ENCODE measurements around the gene ADAMTSL3.

The ADAMTSL3 gene

DNA sequence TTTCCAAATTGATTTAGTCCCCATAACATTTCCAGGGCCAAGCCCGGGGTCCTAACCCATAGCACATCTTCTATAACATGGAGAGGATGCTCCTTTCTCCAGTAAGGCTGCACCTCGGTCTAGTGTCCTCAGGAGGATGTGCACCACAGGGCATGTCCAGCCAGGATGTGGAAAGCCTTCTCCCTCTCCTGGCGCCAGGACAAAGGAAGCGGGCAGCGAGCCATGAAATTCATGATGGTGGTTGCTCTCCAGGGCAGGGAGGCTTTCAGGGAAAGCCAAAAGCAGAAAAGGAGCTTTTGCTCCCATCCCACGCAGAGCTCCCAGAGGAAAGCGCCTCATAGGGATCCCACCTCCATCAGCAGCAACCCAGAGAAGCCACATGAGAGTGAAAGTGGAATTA lies 220.0 kb downstream of the ADAMTSL3 start:
- DNase-seq (ENCODE audit: low spot score) = no peak

DNA sequence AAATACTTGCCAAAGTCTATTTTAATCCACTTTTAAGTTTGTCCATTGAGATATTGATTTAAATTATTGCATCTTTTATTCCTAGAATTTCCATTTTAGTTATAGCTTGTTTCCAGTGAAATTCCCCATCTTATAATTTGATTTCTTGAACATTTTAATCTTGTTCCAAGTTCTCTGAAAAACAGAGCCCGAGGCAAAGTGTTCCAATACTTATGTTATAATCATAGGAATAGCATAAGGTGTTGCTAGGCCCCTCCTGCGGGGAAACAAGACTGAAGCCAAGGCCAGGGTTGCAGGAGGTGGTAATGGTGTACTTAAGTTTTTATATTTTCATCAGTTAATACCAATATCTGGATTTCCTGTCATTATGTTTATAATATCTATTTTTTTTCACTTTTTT lies 226.6 kb downstream of the ADAMTSL3 start:
- DNase-seq (ENCODE audit: low spot score) = no peak

DNA sequence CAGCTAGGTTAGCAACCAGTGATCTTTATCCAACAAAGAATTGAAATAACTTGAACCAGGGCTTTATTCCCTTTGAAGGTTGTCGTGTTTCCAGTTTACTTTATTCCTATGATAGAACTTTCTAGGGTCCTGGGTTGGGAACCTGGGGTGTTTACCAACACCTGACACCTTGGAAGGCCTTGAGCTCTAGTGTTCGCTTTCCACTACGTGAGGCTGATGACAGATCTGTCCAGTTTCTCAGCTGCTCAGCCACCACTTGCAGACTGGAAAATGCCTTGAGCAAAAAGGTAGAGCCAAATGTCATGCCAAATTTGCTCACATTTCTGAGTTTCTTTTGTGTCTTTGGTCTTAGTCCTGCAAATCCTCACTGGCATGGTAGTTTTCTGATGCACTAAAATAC lies 227.2 kb downstream of the ADAMTSL3 start:
- no peak for DNase-seq (ENCODE audit: low spot score)

DNA sequence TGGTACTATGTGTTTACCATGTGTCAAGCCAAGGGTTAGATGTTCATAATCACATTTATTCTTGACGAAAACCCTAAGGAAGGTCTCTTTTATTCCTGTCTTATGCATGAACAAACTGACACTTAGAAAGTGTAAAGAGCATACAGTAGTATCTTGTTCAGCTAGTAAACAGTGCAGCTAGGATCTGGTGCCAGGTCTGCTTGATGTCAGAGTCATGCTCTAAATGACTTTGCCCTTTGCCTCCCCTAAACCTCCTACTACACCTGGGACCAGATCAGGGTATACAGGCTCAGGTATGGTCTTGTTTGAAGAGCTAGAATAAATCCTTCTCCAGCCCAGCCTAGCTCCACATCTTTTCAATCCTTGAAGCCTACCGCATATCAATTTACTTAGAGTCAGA lies 232.4 kb downstream of the ADAMTSL3 start:
- DNase-seq (ENCODE audit: low spot score) = no peak

DNA sequence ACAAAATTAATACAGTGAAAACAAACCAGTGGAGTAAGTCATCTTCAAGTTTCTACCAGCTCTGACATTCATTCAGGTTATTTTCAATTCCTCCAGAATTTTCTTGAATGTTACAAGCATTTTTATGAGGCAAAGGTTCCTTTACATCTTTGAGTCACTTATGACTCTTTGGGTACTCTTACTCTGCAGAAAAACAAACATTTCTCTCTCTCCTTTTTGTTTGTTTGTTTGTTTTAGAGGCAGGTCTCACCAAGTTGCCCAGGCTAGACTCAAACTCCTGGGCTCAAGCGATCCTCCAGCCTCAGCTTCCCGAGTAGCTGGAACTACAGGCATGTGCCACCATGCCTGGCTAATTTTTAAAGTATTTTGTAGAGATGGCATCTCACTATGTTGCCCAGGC lies 233.5 kb downstream of the ADAMTSL3 start:
- no peak for DNase-seq (ENCODE audit: low spot score)

DNA sequence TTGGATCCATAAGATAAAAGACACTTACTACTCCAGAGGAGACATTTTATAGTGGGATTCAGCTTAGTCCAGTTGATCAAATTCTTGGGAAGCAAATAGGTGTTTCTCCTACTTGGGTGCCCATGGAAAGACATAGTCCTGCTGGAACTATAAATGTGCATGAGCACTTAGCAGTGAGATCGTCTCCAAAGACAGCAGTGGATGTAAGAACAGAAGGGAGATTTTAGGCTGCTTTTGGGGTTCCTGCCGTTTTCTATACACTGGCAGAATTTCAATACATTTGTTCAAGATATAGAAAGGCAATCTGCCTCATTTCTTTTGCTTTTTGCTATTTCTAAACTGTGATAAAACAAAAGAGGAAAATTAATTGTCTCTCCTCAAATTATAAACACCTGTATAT lies 234.0 kb downstream of the ADAMTSL3 start:
- no peak for DNase-seq (ENCODE audit: low spot score)

DNA sequence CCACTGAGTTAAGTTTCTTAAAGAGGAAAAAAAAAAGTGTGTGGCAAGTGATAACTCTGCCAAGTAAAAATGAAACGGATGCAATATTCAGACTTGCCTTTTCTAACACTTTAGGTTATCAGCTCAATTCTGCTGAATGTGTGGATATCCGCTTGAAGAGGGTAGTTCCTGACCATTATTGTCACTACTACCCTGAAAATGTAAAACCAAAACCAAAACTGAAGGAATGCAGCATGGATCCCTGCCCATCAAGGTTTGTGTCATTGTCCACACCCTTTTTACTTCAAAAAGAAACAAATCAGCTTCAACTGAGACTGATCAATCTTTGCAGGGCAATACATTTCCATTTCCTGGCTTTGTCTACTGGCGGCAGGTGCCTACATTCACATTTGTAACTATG lies 236.1 kb downstream of the ADAMTSL3 start:
- no peak for DNase-seq (ENCODE audit: low spot score)

DNA sequence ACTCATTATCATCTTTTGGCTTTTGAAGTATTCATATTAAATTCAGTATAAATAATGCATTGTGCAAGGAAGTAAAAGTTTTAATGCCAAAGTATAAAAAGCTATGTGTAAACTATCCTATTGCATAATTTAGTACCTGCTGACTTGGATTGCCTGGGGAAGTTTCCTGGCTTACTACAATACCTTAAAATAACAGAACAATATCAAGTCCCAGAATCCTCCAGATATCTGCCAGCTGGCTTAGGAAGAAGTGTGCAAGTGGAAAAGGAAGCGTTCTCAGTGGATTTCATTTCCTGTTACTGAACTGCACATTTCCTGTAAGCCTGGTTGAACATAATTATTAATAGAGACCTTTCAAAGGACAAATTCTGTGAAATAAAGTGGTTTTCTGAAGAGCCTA lies 236.7 kb downstream of the ADAMTSL3 start:
- no peak for DNase-seq (ENCODE audit: low spot score)

DNA sequence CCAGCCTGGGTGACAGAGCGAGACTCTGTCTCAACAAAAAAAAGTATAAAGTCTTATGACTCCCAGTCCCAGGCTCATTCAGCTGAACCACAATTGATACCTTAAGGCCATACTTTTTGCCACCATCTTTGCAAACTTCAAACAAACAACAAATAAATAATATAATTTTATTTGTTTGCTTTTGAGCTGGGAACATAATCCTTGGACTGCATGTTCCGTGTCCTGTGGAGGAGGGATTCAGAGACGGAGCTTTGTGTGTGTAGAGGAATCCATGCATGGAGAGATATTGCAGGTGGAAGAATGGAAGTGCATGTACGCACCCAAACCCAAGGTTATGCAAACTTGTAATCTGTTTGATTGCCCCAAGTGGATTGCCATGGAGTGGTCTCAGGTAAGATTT lies 238.6 kb downstream of the ADAMTSL3 start:
- DNase-seq (ENCODE audit: low spot score) = no peak

DNA sequence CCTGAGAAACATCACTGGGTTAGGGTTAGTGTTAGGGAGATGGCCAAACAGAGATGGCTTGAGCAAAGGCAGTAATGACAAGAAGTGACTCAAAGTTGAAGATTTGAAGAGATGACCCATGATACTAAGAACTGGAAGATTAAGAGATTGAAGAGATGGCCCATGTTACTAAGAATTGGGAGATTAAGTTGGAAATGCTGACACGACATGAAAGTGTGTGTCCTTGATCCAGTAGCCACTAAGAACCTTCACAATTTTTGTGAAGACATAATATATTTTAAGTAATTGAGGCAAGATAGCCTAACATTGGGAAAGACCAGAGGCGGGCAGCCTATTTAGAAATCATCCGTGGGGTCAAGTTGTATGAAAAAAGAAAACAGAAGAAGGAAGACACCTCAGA lies 239.4 kb downstream of the ADAMTSL3 start:
- no peak for DNase-seq (ENCODE audit: low spot score)

DNA sequence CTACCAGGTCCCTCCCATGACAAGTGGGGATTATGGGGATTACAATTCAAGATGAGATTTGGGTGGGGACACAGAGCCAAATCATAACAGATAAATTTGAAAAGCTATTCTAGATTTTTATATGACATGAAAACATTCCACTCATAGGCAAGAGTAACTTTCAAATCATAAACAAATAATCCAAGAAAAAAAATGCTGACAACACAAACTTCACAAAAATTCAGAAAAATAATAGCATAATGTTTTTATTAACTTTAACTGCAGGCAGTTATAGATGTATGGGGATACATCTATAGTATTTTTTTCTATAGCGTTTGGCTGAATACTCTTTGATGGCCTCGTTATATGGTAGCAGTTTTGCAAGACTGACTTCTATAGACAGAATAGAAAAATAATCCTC lies 243.1 kb downstream of the ADAMTSL3 start:
- no peak for DNase-seq (ENCODE audit: low spot score)

DNA sequence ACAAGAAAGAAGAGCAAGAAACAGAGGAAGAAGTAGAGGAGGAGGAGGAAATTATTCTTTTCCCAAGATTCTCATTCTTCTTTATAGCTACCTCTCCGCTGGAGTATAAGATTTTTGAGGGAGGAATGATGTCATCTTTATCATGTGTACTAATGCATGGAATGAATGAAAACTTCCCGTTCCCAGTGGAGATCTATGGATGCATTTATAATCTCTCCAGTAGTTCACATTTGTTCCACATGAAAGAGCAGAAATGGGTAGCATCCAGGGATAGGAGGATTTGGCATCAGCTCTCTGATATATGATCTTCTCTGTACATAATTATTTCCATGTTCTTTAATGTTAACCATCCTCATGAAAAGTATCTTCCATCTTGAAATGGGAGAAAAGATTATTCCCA lies 244.4 kb downstream of the ADAMTSL3 start:
- DNase-seq (ENCODE audit: low spot score) = no peak

DNA sequence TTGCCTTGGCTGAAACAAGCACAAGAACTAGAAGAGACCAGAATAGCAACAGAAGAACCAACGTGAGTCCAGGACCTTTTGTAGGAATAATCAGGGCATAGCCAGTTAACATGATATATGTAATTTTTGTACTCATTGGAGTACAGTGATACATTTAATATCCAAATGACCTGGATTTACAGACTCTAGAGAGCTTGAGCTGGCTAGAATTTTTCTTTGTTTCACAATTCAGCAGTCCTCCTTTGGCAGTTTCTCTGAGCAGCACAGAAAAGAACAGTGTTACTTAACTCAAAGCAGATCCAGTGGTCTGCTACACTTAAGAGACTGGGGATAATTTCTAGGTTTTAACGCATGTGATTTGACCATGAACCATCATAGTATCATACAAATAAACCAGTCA lies 245.7 kb downstream of the ADAMTSL3 start:
- DNase-seq (ENCODE audit: low spot score) = no peak

DNA sequence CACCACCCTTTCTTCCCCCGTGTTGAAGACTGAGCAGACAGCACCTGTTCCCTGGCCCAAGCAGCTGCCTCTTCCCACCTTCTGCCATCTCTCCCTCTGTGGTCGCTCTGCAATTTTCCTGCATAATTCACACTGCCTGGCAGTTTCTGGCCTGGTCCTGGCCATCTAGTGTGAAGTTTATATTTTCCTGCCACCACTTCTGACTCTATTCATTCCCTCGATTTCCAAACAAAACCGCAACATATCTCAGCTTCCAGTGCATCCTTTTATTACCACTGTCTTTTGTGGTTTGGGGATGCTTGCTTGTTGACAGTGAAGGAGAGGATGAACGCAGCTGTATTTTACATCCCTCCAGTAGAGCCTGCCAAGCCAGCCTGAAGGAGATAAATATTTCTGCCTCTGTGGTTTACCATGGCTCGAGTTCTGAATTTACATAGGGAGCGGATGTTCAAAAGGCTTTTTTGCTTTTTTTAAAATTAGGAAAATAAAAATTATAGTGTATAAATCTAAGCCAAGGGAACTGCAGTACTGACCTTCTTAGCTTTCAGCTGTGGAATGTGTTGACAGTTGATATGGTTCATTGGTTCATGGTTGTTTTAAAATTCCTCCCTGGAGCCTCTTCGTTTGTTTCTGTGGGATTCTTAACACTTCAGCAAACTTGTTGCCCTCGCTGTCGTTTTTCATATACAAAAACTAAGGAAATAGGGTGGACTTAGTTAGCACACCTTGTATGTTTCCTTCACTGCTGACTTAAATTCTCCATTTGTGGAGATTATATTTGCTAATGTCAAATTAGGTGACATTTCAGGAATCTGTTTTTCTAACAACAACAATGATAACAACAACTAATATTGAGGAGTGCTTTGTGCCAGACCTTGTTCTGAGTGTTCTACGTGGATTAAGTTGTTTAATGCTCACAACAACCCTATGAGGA lies 250.5 kb downstream of the ADAMTSL3 start:
- no peak for DNase-seq (ENCODE audit: low spot score)

DNA sequence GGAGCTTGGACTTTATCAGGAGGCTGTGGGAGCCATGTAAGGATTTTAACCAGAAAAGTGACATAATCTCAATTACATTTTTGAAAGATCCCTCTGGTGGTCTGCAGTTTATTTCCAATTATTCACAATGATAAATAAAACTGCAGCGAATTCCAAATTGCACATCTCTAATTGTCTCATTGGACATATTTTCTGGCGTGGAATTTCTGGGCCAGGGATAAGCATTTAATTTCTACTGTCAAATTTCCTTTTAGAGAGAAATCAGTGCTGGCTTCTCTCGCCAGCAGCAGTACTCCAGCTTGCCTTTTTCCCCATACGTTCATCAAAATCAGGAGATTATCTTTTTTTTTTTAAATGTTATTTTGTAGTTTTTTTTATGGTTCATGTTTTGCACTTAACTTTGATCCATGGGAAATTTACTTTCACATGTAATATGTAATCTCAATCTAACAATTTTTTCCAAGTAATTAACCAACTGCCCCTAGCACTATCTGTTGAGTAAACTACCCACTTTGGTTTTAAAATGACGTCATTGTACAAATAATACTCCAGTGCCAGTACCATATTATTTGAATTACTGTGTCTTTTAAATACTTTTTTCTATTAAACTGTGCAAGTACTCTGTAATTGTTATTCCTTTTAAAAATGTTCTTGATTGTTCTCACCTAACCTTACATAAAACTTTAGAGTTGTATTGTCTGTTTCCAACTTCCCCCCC lies 251.8 kb downstream of the ADAMTSL3 start:
- DNase-seq (ENCODE audit: low spot score) = no peak

DNA sequence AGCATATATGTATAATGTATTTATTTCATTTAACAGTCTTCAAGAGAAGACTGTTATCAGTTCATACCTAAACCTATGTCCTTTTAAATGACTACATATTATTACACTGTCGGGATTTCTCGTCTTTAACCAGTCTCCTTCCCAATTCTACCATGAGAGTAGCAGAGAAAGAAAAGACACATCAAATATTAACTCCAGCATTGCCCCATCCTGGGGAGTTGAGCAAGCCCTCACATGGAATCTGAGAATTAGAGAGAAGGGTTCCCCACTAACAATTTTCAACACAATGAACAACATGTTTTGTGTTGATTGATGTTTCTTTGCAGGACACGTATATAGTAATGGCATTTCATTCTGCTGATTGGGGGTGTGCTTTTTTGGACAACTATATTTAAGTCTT lies 257.4 kb downstream of the ADAMTSL3 start:
- DNase-seq (ENCODE audit: low spot score) = no peak

DNA sequence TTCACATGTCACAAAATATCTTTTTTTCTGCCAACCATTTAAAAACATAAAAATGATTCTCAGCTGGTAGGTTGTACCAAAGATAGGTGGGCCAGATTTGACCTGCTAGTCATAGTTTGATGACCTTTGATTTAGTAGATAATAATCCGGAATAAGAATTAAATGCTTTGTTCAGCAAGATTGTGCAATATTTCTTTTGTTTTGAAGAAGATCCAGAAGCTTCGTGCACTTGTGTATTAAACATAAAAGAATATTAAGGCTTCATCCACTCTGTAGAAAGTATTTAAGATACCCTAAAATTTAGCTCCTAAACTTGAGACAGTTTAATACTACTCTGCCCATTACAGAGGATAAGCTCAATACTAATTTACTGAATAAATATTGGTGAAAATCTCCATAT lies 258.4 kb downstream of the ADAMTSL3 start:
- no peak for DNase-seq (ENCODE audit: low spot score)

DNA sequence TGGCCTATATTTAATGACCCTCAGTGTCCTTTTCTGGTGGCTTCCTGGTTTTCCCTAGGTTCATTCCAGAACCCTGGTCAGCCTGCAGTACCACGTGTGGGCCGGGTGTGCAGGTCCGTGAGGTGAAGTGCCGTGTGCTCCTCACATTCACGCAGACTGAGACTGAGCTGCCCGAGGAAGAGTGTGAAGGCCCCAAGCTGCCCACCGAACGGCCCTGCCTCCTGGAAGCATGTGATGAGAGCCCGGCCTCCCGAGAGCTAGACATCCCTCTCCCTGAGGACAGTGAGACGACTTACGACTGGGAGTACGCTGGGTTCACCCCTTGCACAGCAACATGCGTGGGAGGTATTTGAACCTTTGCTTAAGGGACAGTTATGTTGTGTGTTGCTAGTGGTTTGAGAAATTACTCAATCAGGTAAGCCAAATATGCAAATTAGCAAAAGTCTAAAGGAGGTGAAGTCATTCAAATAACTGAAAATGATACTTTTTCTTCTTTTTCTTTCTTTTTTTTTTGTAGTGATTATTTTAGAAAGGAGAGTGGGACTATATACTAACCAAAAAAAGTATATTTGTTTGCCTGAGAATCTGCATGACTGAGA lies 259.2 kb downstream of the ADAMTSL3 start:
- DNase-seq (ENCODE audit: low spot score) = no peak

DNA sequence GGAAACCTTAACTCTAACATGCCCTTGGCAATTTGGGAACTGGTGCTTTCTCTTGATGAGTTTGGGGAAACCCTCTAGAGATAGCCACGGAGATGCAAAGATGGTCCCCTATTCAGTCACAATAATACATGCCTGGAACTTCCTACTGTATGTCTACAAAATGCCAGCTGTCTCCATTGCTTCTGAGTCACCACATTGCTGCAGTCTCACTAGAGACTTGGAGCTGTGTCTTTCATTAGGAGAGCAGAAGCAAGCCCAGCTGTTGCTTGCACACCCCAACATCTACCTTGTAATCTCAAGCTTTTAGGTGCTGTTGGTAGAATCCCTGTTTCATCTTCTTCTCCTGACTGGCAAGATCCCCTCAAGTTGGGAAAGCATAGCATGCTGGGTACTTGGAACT lies 261.0 kb downstream of the ADAMTSL3 start:
- no peak for DNase-seq (ENCODE audit: low spot score)

DNA sequence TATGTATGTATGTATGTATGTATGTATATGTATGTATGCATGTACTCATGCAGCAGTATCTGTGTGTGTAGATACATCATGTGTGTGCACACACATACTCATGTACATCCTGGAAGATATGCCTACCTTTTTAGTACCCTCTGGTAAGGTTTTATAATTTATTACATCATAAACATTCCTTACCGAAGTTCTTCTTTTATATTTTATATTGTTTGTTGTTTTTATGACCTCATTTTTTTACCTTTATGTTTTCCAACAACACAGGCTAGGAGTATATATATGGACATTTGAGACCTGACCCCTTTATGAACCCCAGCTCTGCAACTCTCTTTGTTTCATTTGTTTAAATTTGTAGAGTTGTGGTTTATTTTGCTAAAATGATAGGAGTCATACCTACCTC lies 263.5 kb downstream of the ADAMTSL3 start:
- DNase-seq (ENCODE audit: low spot score) = no peak

DNA sequence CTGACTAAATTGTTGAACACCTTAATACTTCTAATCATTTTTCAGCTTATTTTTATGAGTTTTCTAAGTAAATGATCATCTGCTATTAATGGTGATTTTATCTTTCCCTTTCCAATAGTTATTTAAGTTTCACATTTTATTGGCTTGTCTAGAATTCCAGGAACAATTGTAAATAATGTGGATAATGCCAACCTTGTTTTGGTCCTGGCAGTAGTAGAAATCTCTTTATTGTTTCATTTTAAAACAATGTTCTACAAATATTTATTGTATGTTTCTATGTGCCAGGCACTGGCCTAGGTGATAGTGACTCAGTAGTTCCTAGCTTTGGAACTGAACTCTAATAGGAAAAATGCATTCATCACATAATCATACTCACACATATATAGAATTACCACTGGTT lies 264.1 kb downstream of the ADAMTSL3 start:
- DNase-seq (ENCODE audit: low spot score) = no peak

DNA sequence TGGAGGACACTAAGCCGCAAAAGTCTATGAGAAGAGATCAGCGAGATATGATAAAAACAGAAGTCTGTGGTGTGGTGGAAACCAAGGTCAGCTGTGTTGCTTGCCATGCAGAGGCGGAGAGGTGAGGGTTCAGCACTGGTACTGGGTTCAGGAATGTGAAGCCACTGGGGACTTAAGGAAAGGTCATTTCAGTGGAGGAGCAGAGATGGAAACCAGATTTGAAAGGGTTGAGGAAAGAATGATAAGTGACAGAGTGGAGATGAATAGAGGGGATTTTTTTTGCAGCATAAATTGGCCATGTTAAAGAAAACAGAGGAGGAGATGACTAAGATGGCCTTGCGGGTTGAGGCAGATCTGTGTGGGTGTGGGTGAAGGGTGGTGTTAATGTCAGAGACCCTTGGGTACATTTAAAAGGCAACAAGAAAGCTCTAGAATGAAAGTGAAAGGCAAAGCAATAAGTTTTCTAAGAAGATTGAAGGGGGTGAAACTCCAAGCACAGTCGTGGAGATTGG lies 265.5 kb downstream of the ADAMTSL3 start:
- no peak for DNase-seq (ENCODE audit: low spot score)

DNA sequence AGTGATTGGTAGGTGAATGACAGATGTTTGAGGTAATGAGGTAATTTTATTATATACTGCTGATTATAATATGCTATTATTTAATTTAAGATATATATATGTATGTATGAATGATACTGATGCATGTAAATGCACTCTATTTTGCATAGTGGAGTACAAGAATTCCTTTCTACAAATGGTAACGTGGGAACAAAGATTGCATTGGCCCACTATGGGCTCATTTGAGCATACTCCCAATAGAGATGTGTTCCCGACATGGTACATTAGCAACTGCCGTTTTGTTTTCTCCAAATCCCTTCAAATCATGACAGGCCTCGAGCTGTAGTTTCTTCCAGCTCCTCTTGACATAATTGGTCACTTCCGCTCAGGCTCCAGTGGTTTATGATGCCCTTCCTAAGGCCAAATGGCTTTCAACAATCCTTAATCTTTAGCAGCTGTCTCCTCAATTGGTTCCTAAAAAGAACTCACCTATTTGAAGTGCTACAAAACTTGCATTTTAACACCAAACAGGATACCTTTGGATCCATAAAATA lies 266.1 kb downstream of the ADAMTSL3 start:
- no peak for DNase-seq (ENCODE audit: low spot score)

Data from HuH-7 (cell line).